H1 (cell line): ENCODE data around the gene BYSL. TPM values are rescaled to one million over a fixed set of nuclear protein-coding genes. Genes with fewer than 3 reads are reported as not detected.

Source experiments
- CTCF ChIA-PET: fragments of 300-600 bp; sonication (Branson Sonifier 250); formaldehyde crosslinking; loops from one replicate; lab custom pipeline; 2021; ENCODE audit not compliant: partially characterized antibody; lab: Charles Lee
- POLR2A ChIA-PET: fragments of 300-600 bp; sonication (Branson Sonifier 250); formaldehyde crosslinking; loops from one replicate; lab custom pipeline; 2021; ENCODE audit warnings: inconsistent platforms; ENCODE audit not compliant: partially characterized antibody; lab: Charles Lee
- DNase-seq, 2 experiments: peaks; one replicate each; pipeline versions ENCODE4 v3.0.0 to v3.0.0-alpha.2; 2010 to 2022; ENCODE audit warnings: low spot score in 2 of 2, low read depth in 1 of 2, mixed read lengths in 1 of 2
- FAIRE-seq: peaks from 2 replicates; lab custom pipeline; 2011; peaks lifted over from hg19 to GRCh38; lab: Jason Lieb, UNC
- H2AFZ ChIP-seq: 2 replicates; pipeline ENCODE4 v1.8.1; 2012; ENCODE audit warnings: low read length, inconsistent platforms
- H2AK5ac ChIP-seq: 2 replicates; pipeline ENCODE4 v1.6.1; 2013; ENCODE audit warnings: low read depth, low read length
- H2BK120ac ChIP-seq: replicated peaks from 2 replicates; pipeline ENCODE3; 2013; ENCODE audit warnings: low read depth, low read length, inconsistent platforms
- H2BK12ac ChIP-seq: 2 replicates; pipeline ENCODE4 v1.6.1; 2013; ENCODE audit warnings: low read depth, low read length
- H2BK15ac ChIP-seq: 2 replicates; pipeline ENCODE4 v1.6.1; 2013; ENCODE audit warnings: low read length
- H2BK20ac ChIP-seq: 2 replicates; pipeline ENCODE4 v1.6.1; 2013; ENCODE audit warnings: low read length
- H2BK5ac ChIP-seq: 2 replicates; pipeline ENCODE4 v1.6.1; 2013; ENCODE audit warnings: low read depth, low read length
- H3K14ac ChIP-seq: 2 replicates; pipeline ENCODE4 v1.6.1; 2013; ENCODE audit warnings: inconsistent platforms; ENCODE audit not compliant: insufficient read length
- H3K18ac ChIP-seq: 2 replicates; pipeline ENCODE4 v1.6.1; 2013; ENCODE audit warnings: low read length; ENCODE audit errors: extremely low read depth
- H3K23ac ChIP-seq: 2 replicates; pipeline ENCODE4 v1.6.1; 2013; ENCODE audit warnings: inconsistent platforms; ENCODE audit not compliant: insufficient read length
- H3K23me2 ChIP-seq: 2 replicates; pipeline ENCODE4 v1.6.1; 2013; ENCODE audit warnings: low read depth, low read length
- H3K27ac ChIP-seq: 2 replicates; pipeline ENCODE4 v1.6.1; 2011; ENCODE audit warnings: low read depth, low read length, inconsistent platforms
- H3K27me3 ChIP-seq, 4 experiments: replicated peaks in 1 of 4; 1 replicate in 1 of 4; 2 replicates in 3 of 4; pipeline versions ENCODE4 v1.6.1 to v1.8.1; 2011 to 2013; ENCODE audit warnings: low read length in 3 of 4, mild to moderate bottlenecking in 3 of 4, inconsistent platforms in 2 of 4, mixed read lengths in 2 of 4, moderate library complexity in 1 of 4; ENCODE audit not compliant: control insufficient read depth in 3 of 4, insufficient read depth in 3 of 4; ENCODE audit errors: extremely low read depth in 1 of 4
- H3K36me3 ChIP-seq, 4 experiments: 2 replicates each; pipeline versions ENCODE4 v1.6.1 to v1.8.1; 2011 to 2013; ENCODE audit warnings: mild to moderate bottlenecking in 4 of 4, low read length in 3 of 4, moderate library complexity in 2 of 4, control low read depth in 1 of 4, inconsistent platforms in 1 of 4; ENCODE audit not compliant: insufficient read depth in 4 of 4, control insufficient read depth in 2 of 4
- H3K4ac ChIP-seq: replicated peaks from 2 replicates; pipeline ENCODE3; 2013; ENCODE audit warnings: low read length, low read depth, mixed read lengths, inconsistent platforms; ENCODE audit not compliant: insufficient read length
- H3K4me1 ChIP-seq, 4 experiments: replicated peaks in 1 of 4; 1 replicate in 1 of 4; 2 replicates in 3 of 4; pipeline versions ENCODE4 v1.6.1 to v1.8.1; 2011 to 2013; ENCODE audit warnings: low read length in 3 of 4, inconsistent platforms in 2 of 4, mixed read lengths in 1 of 4; ENCODE audit not compliant: insufficient read depth in 4 of 4, control insufficient read depth in 3 of 4
- H3K4me2 ChIP-seq, 2 experiments: 2 replicates each; pipeline versions ENCODE4 v1.6.1 to v1.8.1; 2011 to 2013; ENCODE audit warnings: low read depth in 2 of 2, low read length in 2 of 2, control low read depth in 1 of 2, inconsistent platforms in 1 of 2, mild to moderate bottlenecking in 1 of 2; ENCODE audit not compliant: insufficient read depth in 1 of 2
- H3K4me3 ChIP-seq, 4 experiments: fragments of 200-600, 300-600 bp in 1 of 4; sonication (generic), shearing (Covaris generic), sonication (Bioruptor Twin) in 1 of 4; 2 replicates each; pipeline versions ENCODE4 v1.5.1 to v1.8.1; 2011 to 2016; ENCODE audit warnings: low read length in 4 of 4, low read depth in 3 of 4, control low read depth in 2 of 4, inconsistent platforms in 2 of 4, mild to moderate bottlenecking in 2 of 4, mixed read lengths in 1 of 4, moderate library complexity in 1 of 4; ENCODE audit not compliant: insufficient read depth in 2 of 4; ENCODE audit errors: extremely low read depth in 1 of 4
- H3K56ac ChIP-seq: replicated peaks from 2 replicates; pipeline ENCODE3; 2013; ENCODE audit warnings: low read depth, mild to moderate bottlenecking, mixed read lengths, low read length, inconsistent platforms; ENCODE audit not compliant: insufficient read length
- H3K79me1 ChIP-seq: 2 replicates; pipeline ENCODE4 v1.6.1; 2013; ENCODE audit warnings: low read depth, low read length, control low read depth
- H3K79me2 ChIP-seq, 2 experiments: 2 replicates each; pipeline versions ENCODE4 v1.6.1 to v1.8.1; 2012 to 2013; ENCODE audit warnings: low read length in 2 of 2, mild to moderate bottlenecking in 2 of 2, inconsistent platforms in 1 of 2; ENCODE audit not compliant: insufficient read depth in 2 of 2, control insufficient read depth in 1 of 2
- H3K9ac ChIP-seq, 4 experiments: replicated peaks in 1 of 4; 1 replicate in 1 of 4; 2 replicates in 3 of 4; pipeline versions ENCODE4 v1.6.1 to v1.8.1; 2011 to 2013; ENCODE audit warnings: low read depth in 3 of 4, low read length in 3 of 4, control low read depth in 2 of 4, mild to moderate bottlenecking in 2 of 4, moderate library complexity in 2 of 4, inconsistent platforms in 1 of 4; ENCODE audit errors: extremely low read depth in 1 of 4
- H3K9me3 ChIP-seq, 2 experiments: 2 replicates each; pipeline versions ENCODE4 v1.6.1 to v1.8.1; 2012 to 2013; ENCODE audit warnings: mild to moderate bottlenecking in 2 of 2, moderate library complexity in 2 of 2, control low read depth in 1 of 2, inconsistent platforms in 1 of 2, low read depth in 1 of 2, low read length in 1 of 2, mixed read lengths in 1 of 2; ENCODE audit not compliant: insufficient read depth in 2 of 2
- H4K20me1 ChIP-seq, 2 experiments: replicated peaks in 1 of 2; 2 replicates each; pipeline versions ENCODE3 to v1.8.1; 2011 to 2013; ENCODE audit warnings: inconsistent platforms in 2 of 2, low read length in 2 of 2, mild to moderate bottlenecking in 1 of 2; ENCODE audit not compliant: insufficient read depth in 2 of 2, control insufficient read depth in 1 of 2
- H4K5ac ChIP-seq: 2 replicates; pipeline ENCODE4 v1.6.1; 2013; ENCODE audit warnings: low read length, low read depth, mixed read lengths, inconsistent platforms; ENCODE audit not compliant: insufficient read length
- H4K8ac ChIP-seq: 2 replicates; pipeline ENCODE4 v1.8.0; 2013; ENCODE audit warnings: mild to moderate bottlenecking, moderate library complexity, low read length, inconsistent platforms; ENCODE audit not compliant: insufficient read depth; ENCODE audit errors: extremely low read depth
- H4K91ac ChIP-seq: replicated peaks from 2 replicates; pipeline ENCODE3; 2013; ENCODE audit warnings: low read length, mixed read lengths, inconsistent platforms; ENCODE audit not compliant: insufficient read length
- ASH2L ChIP-seq: fragments of 200-600, 300-600 bp; sonication (generic); IDR thresholded peaks from one replicate; pipeline ENCODE4 v1.7.1; 2017; ENCODE audit warnings: low read length
- BACH1 ChIP-seq: IDR thresholded peaks from 2 replicates; pipeline ENCODE4 v1.6.1; 2012; ENCODE audit warnings: low read length, improper control_type of control experiment
- BCL11A ChIP-seq, 2 experiments: IDR thresholded peaks; one replicate each; pipeline ENCODE4 v1.6.1; 2011; ENCODE audit warnings: low read depth in 2 of 2, low read length in 2 of 2, mild to moderate bottlenecking in 2 of 2
- CBX5 ChIP-seq: fragments of 300-800, 300-1000 bp; sonication (generic); IDR thresholded peaks from 2 replicates; pipeline ENCODE4 v1.7.1; 2016; ENCODE audit warnings: antibody characterized with exemption, low read length, low read depth
- CHD2 ChIP-seq: IDR thresholded peaks from 2 replicates; pipeline ENCODE4 v1.6.1; 2012; ENCODE audit warnings: low read length, improper control_type of control experiment
- FOSL1 ChIP-seq: IDR thresholded peaks from 2 replicates; pipeline ENCODE4 v1.6.1; 2011; ENCODE audit warnings: mild to moderate bottlenecking, low read depth, low read length, moderate library complexity; ENCODE audit not compliant: insufficient read depth
- HDAC6 ChIP-seq: IDR thresholded peaks from one replicate; pipeline ENCODE4 v1.7.1; 2012; ENCODE audit warnings: low read depth, mild to moderate bottlenecking, inconsistent platforms, low read length, moderate library complexity
- MAFK ChIP-seq: IDR thresholded peaks from 2 replicates; pipeline ENCODE4 v1.6.1; 2012; ENCODE audit warnings: low read depth, mild to moderate bottlenecking, improper control_type of control experiment, low read length
- POU5F1 ChIP-seq: IDR thresholded peaks from 2 replicates; pipeline ENCODE4 v1.6.1; 2011; ENCODE audit warnings: low read depth, mild to moderate bottlenecking, low read length, moderate library complexity
- RAD21 ChIP-seq, 2 experiments: IDR thresholded peaks in 1 of 2; conservative IDR thresholded peaks in 1 of 2; 2 replicates each; pipeline ENCODE4 v1.6.1; 2011; ENCODE audit warnings: low read depth in 2 of 2, low read length in 2 of 2, improper control_type of control experiment in 1 of 2, inconsistent platforms in 1 of 2, mild to moderate bottlenecking in 1 of 2, moderate library complexity in 1 of 2
- RFX5 ChIP-seq: IDR thresholded peaks from 2 replicates; pipeline ENCODE4 v1.6.1; 2011; ENCODE audit warnings: low read depth, low read length, improper control_type of control experiment, borderline replicate concordance
- RNF2 ChIP-seq: fragments of 200-900, 300-1000 bp; sonication (generic); IDR thresholded peaks from 2 replicates; pipeline ENCODE4 v1.7.1; 2016; ENCODE audit warnings: borderline replicate concordance, low read depth, mild to moderate bottlenecking, antibody characterized with exemption, low read length; ENCODE audit not compliant: poor library complexity, severe bottlenecking; ENCODE audit errors: missing control alignments
- SP4 ChIP-seq: IDR thresholded peaks from 2 replicates; pipeline ENCODE4 v1.6.1; 2012; ENCODE audit warnings: low read length, inconsistent platforms
- SUZ12 ChIP-seq: fragments of 200-600 bp; sonication (generic); IDR thresholded peaks from 2 replicates; pipeline ENCODE4 v1.6.1; 2012; ENCODE audit warnings: mild to moderate bottlenecking, inconsistent platforms, low read length, moderate library complexity, mixed read lengths
- ZNF274 ChIP-seq: IDR thresholded peaks from 2 replicates; pipeline ENCODE4 v1.7.0; 2012; ENCODE audit warnings: low read length, borderline replicate concordance; ENCODE audit errors: extremely low read depth
- WGBS, 2 experiments: shearing (Covaris generic) in 1 of 2; methylation state at CpG; one replicate each; pipeline versions ENCODE4 v1.1.6 to v1.1.7; 2013 to 2015; ENCODE audit warnings: low lambda C conversion rate in 2 of 2, mixed read lengths in 2 of 2, inconsistent platforms in 1 of 2, low coverage in 1 of 2, missing lambda C conversion rate in 1 of 2; ENCODE audit not compliant: insufficient replicate concordance in 2 of 2, insufficient coverage in 1 of 2, insufficient read length in 1 of 2; ENCODE audit errors: extremely low coverage in 1 of 2, missing lambda C conversion rate in 1 of 2; 5-methylcytosine and 5-hydroxymethylcytosine counted together
- polyA plus RNA-seq, 7 experiments: library from polyadenylated mRNA; depleted of rRNA in 3 of 7; stranded (reverse) in 5 of 7; unstranded in 2 of 7; fragments of >200 nt in 5 of 7; fragments of 200-250 nt in 2 of 7; gene quantifications; 1 replicate in 5 of 7; 2 replicates in 1 of 7; 4 replicates in 1 of 7; pipeline versions ENCODE4 v1.2.1 to v1.2.3, GENCODE V29; 2011 to 2013; ENCODE audit warnings: missing spikeins in 2 of 7, mixed read lengths in 2 of 7
- total RNA-seq: library from RNA; stranded (reverse); fragmentation: NEBNext Ultra II Directional; extraction: Animal tissue kit (Norgen Biotek cat#: 25700); gene quantifications from 2 replicates; pipeline ENCODE4 v1.2.1, GENCODE V29; 2021

Gene BYSL
- total and polyA plus RNA-seq, 2 of the 8 experiments (the other 6 are each of a cell fraction or from before 2014, with no cell fraction given), result 37.3 to 49.2 TPM

- no peak overlapping the region for H3K9ac ChIP-seq
- H4K20me1 ChIP-seq, result no peaks in the 10 kb centered on the region
- no peak overlapping the region for H2BK12ac ChIP-seq
- no peaks in the 10 kb centered on the region for H3K9me3 ChIP-seq
- DNase-seq, result no peak
- no peak overlapping the region for H4K91ac ChIP-seq
- no peak overlapping the region for H3K27ac ChIP-seq
- H2BK120ac ChIP-seq, result no peak overlapping the region
- no peak overlapping the region for H2AK5ac ChIP-seq
- H2BK5ac ChIP-seq, result no peak overlapping the region
- H3K18ac ChIP-seq, result no peak overlapping the region
- ChIA-PET POLR2A (no interaction called here), CTCF (no interaction called here)
- H2BK20ac ChIP-seq, result no peak overlapping the region
- no peak overlapping the region for H4K5ac ChIP-seq
- no peaks in the 10 kb centered on the region for H3K79me1 ChIP-seq
- no peaks in the 10 kb centered on the region for H3K79me2 ChIP-seq
- no peak overlapping the region for H3K23ac ChIP-seq
- H3K4me2 ChIP-seq, result no peak overlapping the region
- H3K56ac ChIP-seq, result no peak overlapping the region
- no peaks in the 10 kb centered on the region for H3K36me3 ChIP-seq
- H3K4ac ChIP-seq, result no peak overlapping the region
- no peak for FAIRE-seq
- 0 out of 2 replicates have a peak overlapping the region, but pooled peaks have one; percentile 29 for H2AFZ ChIP-seq
- no peak overlapping the region for H4K8ac ChIP-seq
- H3K23me2 ChIP-seq, result 0 out of 2 replicates have a peak, but pooled peaks cover 3% of the 10 kb centered on the region
- no peaks in the 10 kb centered on the region for H3K4me1 ChIP-seq
- H3K4me3 ChIP-seq, result no peak overlapping the region
- H3K27me3 ChIP-seq, result no peaks in the 10 kb centered on the region; a peak in 2 of 7 replicates
- H2BK15ac ChIP-seq, result no peak overlapping the region
- WGBS, 2 experiments, result 82% methylated on average over 4 of the region's 4 CpGs; no CpG with 5 or more reads in 1 of the 2 experiments
- H3K14ac ChIP-seq, result no peak overlapping the region
- no peak for TF ChIP-seq HDAC6
- TF ChIP-seq SUZ12, result no peak
- TF ChIP-seq BCL11A (IDR thresholded peaks at IDR 0.05; ENCODE audit: low read depth in 2 of 2, low read length in 2 of 2), result no peak
- no peak for TF ChIP-seq RFX5
- no peak for TF ChIP-seq ZNF274
- TF ChIP-seq RAD21 (IDR thresholded peaks at IDR 0.05 in 1 of 2, conservative IDR thresholded peaks at IDR 0.05 in 1 of 2; ENCODE audit: low read depth in 2 of 2, low read length in 2 of 2), result no peak
- TF ChIP-seq FOSL1, result no peak
- TF ChIP-seq MAFK, result no peak
- TF ChIP-seq RNF2, result no peak
- no peak for TF ChIP-seq ASH2L
- no peak for TF ChIP-seq SP4
- no peak for TF ChIP-seq BACH1
- TF ChIP-seq POU5F1, result no peak
- no peak for TF ChIP-seq CBX5
- no peak for TF ChIP-seq CHD2
These were observed 35.8 kb downstream of the BYSL start for GRCh38 chr6:41957117-41957516.
